A673 (cell line): ENCODE results near the gene NQO1. TPM values are rescaled to one million over a fixed set of nuclear protein-coding genes. Genes with fewer than 3 reads are reported as not detected.
"Not testable (repeated sequence)": the region's sequence is repeated elsewhere in the genome, so short reads cannot be mapped to it uniquely, and the experiment has no call there.

Source experiments
- BruUV-seq: library from RNA; stranded (reverse); fragments of 400-500 nt; replicated peaks from 2 replicates; lab custom pipeline; 2021; lab: Mats Ljungman, UMichigan
- CTCF ChIA-PET: fragments of 300-600 bp; sonication (Branson Sonifier 250); formaldehyde crosslinking; loops from one replicate; lab custom pipeline; 2022; ENCODE audit warnings: antibody characterized with exemption; lab: Charles Lee
- POLR2A ChIA-PET: fragments of 300-600 bp; sonication (Branson Sonifier 250); formaldehyde crosslinking; loops from one replicate; lab custom pipeline; 2022; ENCODE audit warnings: antibody characterized with exemption; ENCODE audit not compliant: low non-redundant PET; lab: Charles Lee
- DNase-seq: peaks from one replicate; pipeline ENCODE4 v3.0.0-alpha.2; 2015; ENCODE audit warnings: low spot score
- H3K27ac ChIP-seq: fragments of 200-600 bp; sonication (generic); 2 replicates; pipeline ENCODE4 v1.5.1; 2016; ENCODE audit warnings: mixed run types, low read depth, mild to moderate bottlenecking, mixed read lengths, antibody characterized with exemption, low read length; ENCODE audit not compliant: poor library complexity, severe bottlenecking
- H3K27me3 ChIP-seq: fragments of 200-600 bp; sonication (generic); replicated peaks from 2 replicates; pipeline ENCODE4 v1.6.1; 2017; ENCODE audit warnings: mixed run types, low read depth, mild to moderate bottlenecking, mixed read lengths, antibody characterized with exemption, low read length; ENCODE audit not compliant: insufficient read depth, poor library complexity
- H3K36me3 ChIP-seq: fragments of 200-600 bp; sonication (generic); 2 replicates; pipeline ENCODE4 v1.6.1; 2016; ENCODE audit warnings: mixed run types, mild to moderate bottlenecking, mixed read lengths, antibody characterized with exemption, low read length; ENCODE audit not compliant: insufficient read depth, poor library complexity, severe bottlenecking
- H3K4me1 ChIP-seq: fragments of 200-600 bp; sonication (generic); 2 replicates; pipeline ENCODE4 v1.6.1; 2017; ENCODE audit warnings: mixed run types, mild to moderate bottlenecking, mixed read lengths, antibody characterized with exemption, low read length; ENCODE audit not compliant: insufficient read depth, poor library complexity, severe bottlenecking
- H3K4me3 ChIP-seq: fragments of 200-600 bp; sonication (generic); 2 replicates; pipeline ENCODE4 v1.5.1; 2016; ENCODE audit warnings: low read depth, mixed run types, mild to moderate bottlenecking, mixed read lengths, low read length; ENCODE audit not compliant: poor library complexity, severe bottlenecking
- H3K9me3 ChIP-seq: fragments of 200-600 bp; sonication (generic); 2 replicates; pipeline ENCODE4 v1.6.1; 2016; ENCODE audit warnings: mixed run types, low read depth, mild to moderate bottlenecking, mixed read lengths, antibody characterized with exemption, low read length; ENCODE audit not compliant: poor library complexity, severe bottlenecking
- EZH2 ChIP-seq: fragments of 200-600 bp; sonication (generic); IDR thresholded peaks from 2 replicates; pipeline ENCODE4 v1.6.1; 2017; ENCODE audit warnings: borderline replicate concordance, low read depth, mild to moderate bottlenecking, mixed read lengths, antibody characterized with exemption, low read length; ENCODE audit not compliant: poor library complexity, severe bottlenecking
- intact Hi-C: fragments of 100-400 bp; cut with micrococcal nuclease; formaldehyde crosslinking; loops from one replicate; pipeline ENCODE4 v1.10.0; 2022; ENCODE audit not compliant: unreplicated experiment
- total RNA-seq: library from RNA; stranded (reverse); gene quantifications from 2 replicates; pipeline ENCODE4 v1.2.3, GENCODE V29; 2021
- TF ChIP-seq, protein P1 (sequence below): fragments of 300-800, 200-600 bp; sonication (generic); conservative IDR thresholded peaks from 2 replicates; pipeline ENCODE4 v1.5.1; 2017; ENCODE audit warnings: low read depth, mild to moderate bottlenecking, antibody characterized with exemption, low read length, moderate library complexity, mixed read lengths

Gene NQO1
- total RNA-seq, 1 experiment from 2014 or later: 61.7 TPM

DNA sequence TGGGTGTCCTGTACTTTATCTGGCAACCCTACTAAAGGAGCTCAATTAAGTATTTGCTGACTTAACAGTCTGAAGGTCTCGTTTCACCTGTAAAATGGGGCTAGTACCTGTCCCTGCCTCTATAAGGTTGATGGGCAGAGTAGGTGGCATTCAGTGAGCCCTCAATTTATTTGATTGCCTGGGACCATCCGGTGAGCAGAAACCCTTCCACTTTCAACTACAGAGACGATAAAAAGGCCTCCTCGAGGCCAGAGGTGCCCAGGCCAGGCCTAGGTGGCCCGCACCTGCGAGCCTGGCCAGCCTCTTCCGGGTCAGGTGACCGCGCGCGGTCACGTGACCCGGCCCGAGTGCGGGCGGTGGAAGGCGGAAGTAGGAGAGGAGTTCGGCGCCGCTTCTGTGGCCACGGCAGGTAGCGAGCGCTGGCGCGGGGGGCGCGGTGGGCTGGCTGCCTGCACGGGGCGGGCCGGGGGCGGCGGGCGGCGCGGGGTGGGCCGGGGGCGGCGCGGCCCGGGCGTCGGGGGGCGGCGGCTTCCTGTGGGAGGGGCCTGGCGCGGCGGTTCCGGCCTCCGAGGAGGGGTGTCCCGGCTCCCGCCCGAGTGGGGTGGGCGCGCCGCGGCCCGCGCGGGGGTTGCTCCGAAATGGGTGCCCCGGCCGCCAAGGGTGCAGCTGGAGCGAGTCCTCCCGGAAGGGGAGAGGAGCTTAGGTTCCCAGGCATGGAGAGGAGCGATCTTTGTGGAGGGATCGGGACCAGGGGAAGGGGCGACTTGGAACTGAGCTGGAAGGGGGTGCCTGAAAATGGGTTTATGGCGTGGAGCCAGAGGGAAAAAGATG is 35.8 kb upstream of the NQO1 start, which contains the start of gene WWP2:
WWP2 (plus strand) TSS at position 350 of the 831 bp plus-strand sequence. CDS start 24,679 bp downstream, outside the sequence.
- no TSS peak for BruUV-seq
- CTCF ChIA-PET: interaction anchor here (0.5 kb wide), 1 partner anchor 431 kb away, joined by 4 read pairs; no protein-coding TSS in a partner anchor
- POLR2A ChIA-PET: interaction anchor here (0.6 kb wide), 2 partner anchors 20 to 142 kb away, joined by 3 to 11 read pairs; no protein-coding TSS in a partner anchor

DNA sequence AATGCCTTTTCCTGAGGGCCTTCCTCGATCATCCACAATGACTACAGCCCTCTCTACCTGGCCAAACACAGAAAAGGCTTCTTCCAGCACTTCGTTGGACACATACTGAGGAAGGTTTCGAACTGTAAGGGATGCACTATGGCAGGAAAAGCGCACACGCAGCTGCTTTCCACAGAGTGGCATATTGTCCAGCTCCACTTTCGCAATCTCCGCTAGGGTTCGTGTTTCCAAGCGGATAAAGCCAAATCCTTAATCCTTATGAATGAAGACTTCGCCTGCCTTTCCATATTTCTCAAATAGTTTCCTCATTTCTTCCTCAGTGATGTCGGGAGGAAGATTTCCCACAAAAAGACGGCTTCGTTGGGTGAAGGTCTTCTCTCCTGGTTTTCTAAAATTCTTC is 31.0 kb upstream of the NQO1 start:
- H3K9me3 ChIP-seq, H3K4me1 ChIP-seq, H3K4me3 ChIP-seq, BruUV-seq, POLR2A ChIA-PET, DNase-seq, CTCF ChIA-PET, H3K27ac ChIP-seq, H3K27me3 ChIP-seq, H3K36me3 ChIP-seq, intact Hi-C loops: not testable (repeated sequence)

More for the DNA sequence above, 35.8 kb upstream of the NQO1 start, which contains the start of gene WWP2:
- Histone ChIP-seq H3K27ac (peak within 1 kb of the TSS; percentile 78), H3K36me3 (no peaks in the 10 kb centered on the region), H3K27me3 (no peaks in the 10 kb centered on the region), H3K9me3 (no peaks in the 10 kb centered on the region), H3K4me3 (peak within 1 kb of the TSS; percentile 89), H3K4me1 (no peaks in the 10 kb centered on the region)
- intact Hi-C loops: no loop called here
- DNase-seq: peak; percentile 86
- TF ChIP-seq EZH2: no peak
- TF ChIP-seq, protein P1, sequence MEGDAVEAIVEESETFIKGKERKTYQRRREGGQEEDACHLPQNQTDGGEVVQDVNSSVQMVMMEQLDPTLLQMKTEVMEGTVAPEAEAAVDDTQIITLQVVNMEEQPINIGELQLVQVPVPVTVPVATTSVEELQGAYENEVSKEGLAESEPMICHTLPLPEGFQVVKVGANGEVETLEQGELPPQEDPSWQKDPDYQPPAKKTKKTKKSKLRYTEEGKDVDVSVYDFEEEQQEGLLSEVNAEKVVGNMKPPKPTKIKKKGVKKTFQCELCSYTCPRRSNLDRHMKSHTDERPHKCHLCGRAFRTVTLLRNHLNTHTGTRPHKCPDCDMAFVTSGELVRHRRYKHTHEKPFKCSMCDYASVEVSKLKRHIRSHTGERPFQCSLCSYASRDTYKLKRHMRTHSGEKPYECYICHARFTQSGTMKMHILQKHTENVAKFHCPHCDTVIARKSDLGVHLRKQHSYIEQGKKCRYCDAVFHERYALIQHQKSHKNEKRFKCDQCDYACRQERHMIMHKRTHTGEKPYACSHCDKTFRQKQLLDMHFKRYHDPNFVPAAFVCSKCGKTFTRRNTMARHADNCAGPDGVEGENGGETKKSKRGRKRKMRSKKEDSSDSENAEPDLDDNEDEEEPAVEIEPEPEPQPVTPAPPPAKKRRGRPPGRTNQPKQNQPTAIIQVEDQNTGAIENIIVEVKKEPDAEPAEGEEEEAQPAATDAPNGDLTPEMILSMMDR: no peak

DNA sequence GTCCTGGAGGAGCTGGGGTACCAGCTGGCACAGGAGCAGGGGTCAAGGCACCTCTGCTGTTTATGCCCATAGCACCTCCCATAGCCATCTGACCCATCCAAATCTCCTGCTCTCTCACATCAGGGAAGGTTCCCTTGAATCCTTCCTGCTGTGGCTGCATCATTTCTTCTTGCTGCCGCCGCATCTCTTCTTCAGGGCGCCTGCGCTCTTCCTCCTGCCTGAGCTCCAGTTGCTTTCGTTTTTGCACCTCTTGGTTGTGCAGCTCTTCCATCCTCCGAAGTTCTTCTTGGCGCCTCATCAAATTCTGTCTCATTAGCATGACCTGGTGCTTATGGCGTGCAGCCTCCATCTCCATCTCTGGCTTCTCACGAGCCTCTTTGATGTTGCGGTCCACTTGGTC is 30.3 kb upstream of the NQO1 start:
- no peak overlapping the region for H3K27ac ChIP-seq
- intact Hi-C loops: no loop called here
- H3K4me1 ChIP-seq: peaks cover 7% of the 10 kb centered on the region
- no peak for DNase-seq
- ChIA-PET CTCF (no interaction called here), POLR2A (no interaction called here)
- BruUV-seq: no TSS peak
- no peak for TF ChIP-seq EZH2
- TF ChIP-seq, protein P1: no peak
- no peaks in the 10 kb centered on the region for H3K27me3 ChIP-seq
- H3K36me3 ChIP-seq: peaks cover 16% of the 10 kb centered on the region
- H3K4me3 ChIP-seq: no peak overlapping the region
- no peaks in the 10 kb centered on the region for H3K9me3 ChIP-seq
